Activated CD4-positive, alpha-beta T cell treated with anti-CD3 and anti-CD28 coated beads, Interleukin-2, Interleukin-4, amounts not matched to agents 100 ng/mL and 50 ng/mL, durations not matched to agents 16 hours and 8 hours (primary cell): Measurements from ENCODE around the gene TTC13.
A peak's percentile ranks its signal among the peaks of the same experiment; 100 is the strongest.

Source experiments
- DNase-seq: peaks from one replicate; pipeline ENCODE4 v3.0.0-alpha.2; 2020; ENCODE audit warnings: low spot score

Gene TTC13

DNA sequence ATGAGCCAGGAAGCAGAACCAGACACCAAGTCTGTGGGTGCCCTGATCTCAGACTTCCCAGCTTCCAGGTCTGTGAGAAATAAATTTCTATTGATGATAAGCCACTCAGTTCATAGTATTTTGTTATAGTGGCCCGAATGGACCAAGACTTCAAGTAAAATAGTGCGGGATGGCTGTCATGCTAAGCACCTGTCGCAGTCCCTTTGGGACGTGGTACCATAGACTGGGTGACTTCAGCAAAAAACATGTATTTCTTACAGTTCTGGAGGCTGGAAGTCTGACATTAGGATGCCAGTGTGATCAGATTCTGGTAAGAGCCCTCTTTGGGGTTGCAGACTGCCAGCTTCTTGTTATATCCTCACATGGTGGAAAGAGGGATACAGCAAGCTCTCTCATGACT, 107.7 kb downstream of the TTC13 start:
- DNase-seq, result no peak

DNA sequence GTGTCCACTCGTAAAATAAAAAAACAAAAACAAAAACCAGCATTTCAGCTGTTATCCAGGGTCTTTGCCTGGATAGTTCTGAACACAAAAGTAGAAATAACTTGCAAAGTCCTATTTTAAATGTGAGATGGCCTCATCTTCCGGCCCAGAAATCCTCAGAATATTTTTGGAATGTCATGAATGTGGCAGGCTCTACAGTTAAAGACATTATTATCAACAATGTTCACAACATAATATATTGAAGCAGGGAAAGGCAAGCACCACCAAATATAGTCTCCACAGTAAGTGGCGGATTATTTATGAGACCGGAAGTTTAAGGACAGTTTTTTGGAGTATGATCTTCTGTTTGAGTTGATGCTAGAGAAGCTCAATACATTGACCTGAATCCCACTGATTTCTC, 109.2 kb downstream of the TTC13 start:
- no peak for DNase-seq

DNA sequence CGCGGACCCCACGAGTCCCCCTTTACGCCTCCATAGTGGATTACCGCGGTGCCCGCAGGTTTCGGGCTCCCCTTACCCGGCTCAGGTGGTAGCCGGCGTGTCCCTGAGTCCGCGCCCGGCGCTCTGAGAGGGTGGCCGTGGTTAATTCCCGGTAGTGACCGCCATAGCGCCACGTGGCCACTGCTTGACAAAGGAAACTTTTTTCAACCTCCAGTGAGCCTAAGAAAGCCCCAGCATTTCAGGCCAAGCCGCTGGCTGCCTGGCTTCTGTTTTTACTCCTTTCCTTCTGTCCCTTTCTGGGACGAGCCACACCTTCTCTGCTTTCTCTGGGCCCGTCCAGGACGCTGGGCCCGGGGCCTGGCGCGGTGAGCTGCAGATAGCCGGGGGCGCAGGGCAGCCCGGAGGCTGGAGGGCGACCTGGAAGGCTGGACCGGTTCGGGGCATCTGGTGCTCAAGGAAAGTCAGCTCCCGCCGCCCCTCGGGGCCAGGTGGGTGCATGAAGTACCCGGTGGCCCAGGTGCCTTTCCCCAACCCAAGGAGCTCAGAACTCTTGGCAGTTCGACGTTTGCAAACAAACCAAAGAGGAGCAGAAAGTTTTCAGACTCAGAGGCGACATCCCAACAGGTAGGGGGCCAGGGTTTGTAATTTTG, 109.8 kb downstream of the TTC13 start:
- DNase-seq, result no peak

DNA sequence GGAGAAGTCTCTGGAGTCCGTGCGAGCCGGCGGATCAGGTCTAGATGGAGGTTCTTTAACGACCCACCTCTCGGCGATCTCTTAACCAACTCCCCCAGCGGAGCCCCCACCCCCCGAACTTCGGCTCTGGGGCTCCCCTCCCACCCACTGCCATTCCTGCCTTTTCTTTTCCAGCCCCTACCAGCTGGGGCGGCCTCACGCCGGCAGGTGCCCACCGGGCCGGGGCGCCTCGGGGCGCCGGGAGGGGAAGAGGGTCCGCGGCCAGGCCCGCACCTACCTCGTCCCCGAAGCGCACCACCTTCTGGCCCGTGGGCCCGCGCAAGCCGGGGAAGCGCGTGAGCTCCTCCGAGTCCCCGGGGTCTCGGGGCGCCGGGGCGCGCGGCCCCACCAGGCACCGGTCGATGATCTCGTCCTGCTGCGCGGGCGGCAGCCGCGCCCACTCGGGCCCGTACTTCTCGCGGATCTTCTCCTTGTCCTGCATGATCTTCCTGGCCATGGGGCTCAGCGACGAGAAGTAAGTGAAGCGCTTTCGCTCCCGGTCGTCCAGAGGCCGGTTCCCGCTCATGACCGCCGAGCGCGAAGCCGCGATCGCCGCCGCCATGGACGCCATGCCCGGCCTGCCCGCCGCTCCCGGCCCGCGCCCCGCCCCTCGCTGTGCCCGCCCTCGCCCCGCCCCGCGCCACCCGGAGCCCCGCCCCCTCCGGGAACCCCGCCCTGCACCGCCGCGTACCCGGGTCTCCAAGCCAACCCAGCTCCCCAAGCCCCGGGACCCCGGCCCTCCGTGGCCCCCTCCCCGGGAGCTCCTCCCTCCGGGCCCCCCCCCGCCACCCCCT, 110.5 kb downstream of the TTC13 start, which contains the start of gene C1orf198:
Gene C1orf198 (minus strand): TSS at position 619 of the 833 bp plus-strand sequence. CDS start 9 bp downstream, at position 610.
- peak; percentile 74 for DNase-seq

DNA sequence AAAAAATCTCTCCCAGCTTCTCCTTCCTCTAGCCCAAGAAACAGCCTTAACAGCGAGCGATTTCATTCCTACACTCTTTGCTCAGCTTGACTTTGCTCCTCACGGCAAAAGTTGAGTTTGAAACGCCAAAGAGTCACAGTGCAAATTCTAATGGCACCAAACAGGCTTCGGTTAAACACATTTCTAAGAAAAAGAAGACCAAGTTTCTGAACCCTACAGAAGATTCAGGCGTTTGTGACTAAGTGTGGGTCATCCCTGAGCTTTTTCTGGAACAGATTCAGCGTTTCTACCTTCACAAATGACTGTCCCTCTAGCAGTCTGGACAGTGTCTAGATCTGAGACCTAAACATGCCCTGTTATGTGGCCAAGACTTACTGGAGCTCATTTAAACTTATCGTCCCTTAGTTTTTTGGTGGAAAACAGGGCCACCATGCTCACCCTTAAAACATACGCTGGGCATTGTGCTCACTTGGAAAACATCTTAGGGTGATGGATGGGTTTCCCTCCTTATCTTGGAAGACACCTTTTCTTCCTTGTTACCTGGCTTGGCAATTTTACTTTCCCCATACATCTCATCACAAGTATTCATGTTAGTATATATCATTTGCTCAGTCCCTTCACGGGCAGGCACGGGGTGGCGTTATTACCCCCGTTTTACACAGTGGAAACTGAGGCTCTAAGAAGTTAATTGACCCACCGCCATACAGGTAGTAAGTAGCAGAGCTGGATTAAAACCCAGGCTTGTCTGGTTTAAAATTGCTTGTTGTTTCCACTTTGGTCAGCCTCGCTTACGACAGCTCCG, 111.4 kb downstream of the TTC13 start:
- DNase-seq, result no peak

DNA sequence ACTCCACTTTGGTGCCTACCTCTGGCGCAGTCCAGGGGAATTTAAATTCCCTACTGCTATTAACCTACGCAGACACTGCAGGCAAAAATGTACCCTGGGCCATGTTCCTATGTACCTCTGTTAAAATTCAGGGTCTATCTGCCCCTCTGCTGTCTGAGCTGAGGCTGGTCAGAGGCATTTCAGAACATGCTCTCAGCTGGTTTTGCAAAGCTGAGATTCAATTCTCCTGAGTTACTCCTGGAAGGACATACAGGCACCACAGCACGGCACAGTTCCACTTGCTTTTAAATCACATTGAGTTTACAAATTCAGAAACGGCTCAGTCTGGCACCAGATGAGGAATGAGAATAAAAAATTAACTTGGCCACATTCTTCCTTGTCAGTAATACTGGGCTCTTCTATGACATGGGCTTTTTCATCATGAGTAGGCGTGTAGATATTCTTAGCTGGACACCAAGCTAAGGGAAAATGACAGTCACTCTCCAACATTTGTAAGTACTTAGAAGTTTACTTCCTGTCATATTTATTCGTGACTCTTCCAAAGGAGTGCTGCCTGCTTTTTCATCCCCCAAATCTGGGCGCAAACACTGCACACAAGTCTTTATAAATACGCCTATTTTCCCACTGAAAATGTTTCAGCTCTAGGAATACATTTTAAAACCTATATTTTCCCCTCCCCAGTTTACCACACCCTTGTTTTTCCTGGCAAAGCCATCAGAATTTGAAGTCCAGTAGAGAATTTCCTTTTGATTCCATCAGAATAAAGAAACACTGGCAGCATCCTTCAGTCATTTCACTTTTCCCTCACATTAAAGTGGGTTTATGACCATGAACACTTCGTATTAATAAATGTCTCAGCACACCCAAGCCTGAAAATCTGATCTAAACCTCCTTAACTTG, 112.2 kb downstream of the TTC13 start:
- no peak for DNase-seq

DNA sequence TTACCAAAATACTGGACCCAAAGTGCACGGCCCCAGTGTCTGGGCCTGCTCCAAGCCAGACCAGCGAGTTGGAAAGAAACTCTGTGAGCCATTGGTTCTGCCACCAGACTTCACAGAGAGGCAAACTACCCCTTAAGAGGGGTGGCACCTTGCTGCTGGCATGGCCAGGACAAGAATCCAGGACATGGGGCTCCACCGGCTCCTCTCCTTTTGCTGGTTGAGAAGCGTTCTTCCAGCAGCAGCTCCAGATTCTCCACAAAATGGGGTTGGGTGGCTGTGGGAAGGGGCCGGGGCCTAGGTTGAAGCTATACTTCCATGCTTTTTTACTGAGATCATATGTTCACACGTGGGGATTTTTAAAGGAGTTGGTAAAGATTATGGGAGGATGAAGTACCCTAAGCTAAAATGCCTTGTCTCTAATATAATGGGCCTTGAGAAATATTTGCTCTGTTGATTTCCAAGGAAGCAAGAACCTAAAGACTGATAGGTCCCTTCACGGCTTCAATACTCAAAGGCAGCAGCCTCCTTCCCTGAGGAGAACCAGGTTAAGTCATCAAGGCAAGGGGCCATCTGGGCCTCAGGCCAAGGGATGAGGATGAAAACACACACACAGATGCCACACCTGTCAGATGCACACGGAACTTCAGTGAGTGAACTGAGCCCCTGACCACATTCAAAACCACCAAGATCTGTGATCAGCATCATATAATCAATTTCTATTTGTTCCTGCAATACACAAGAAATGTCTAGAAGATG, 113.4 kb downstream of the TTC13 start:
- no peak for DNase-seq

DNA sequence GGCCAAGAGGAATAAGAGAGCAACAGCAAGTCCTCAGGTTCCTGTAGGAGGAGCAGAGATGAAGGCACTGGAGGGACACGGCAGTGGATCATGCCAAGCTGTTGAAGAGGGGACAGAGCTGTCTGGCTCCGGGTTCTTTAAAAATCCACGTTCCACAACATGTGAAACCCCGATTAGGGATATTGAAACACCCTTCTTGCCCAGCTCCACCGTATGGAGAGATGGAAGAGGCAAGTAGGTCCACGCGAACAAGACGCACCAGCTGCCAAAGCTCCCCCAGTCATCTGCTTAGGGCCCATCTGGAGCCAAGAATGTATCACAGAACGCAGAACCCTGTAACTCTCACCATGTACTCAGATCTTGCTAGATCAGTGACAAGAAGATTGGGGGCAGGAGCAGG, 114.2 kb downstream of the TTC13 start:
- DNase-seq, result no peak

DNA sequence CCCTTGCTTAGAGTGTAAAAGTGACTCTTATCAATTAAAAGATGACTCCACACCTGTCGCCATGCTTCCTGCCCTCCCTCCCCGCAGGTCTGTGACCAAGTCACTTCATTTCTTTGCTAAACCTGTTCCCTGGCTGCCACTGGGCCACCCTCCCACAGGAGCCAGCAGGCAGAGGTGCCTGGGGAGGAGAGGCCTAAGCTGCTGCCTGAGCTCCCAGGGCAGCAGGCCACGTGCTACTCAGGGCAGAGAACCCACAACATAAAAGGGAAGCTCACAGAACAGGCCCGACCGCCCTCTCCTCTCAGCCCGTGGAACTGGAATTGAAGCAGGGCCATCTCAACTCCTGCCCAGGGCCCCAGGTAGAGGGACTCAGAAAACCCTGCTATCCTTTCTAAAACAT, 115.2 kb downstream of the TTC13 start:
- no peak for DNase-seq

DNA sequence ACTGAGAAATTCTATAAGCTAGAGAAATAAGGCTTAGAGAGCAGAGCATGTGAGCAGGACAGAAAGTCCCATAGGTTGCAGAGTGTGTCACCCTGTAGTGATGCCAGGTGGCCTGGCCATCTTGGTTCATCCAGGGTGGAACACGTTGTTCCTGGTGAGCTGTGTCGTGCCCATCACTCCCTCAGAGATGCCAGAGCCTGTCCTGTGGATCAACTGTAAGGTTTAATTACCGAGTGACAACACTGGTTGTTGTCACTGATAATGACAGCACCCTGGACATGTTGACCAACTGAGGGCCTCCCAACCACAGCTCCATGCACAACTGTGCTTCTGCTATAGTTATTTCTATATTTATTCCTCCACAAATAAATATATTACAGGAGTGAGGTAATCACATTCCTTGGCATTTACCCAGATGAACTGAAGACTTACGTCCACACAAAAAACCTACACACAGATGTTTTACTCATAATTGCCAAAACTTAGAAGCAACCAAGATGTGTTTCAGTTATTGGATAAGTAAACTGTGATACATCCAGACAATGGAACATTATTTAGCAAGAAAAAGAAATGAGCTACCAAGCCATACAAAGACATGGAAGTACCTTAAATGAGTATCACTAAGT, 116.6 kb downstream of the TTC13 start:
- DNase-seq, result no peak

DNA sequence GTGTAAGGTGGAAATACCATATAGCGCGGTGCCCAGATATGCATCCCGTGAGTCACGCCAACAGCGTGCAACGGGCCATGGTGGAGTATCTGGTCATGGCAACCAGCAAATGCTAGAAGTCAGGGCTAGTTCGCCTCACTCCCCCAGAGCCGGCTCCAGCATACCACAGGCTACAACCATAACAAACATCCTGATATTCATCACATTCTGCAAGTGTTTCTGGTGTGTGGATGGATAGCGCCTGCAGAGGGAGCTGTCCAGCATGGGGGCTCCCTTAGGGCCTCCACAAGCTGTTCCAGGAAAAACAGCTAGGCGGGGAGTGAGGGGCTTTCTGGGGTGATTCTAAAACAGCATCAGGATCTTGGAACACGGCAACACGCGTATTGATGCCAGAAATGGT, 117.2 kb downstream of the TTC13 start:
- no peak for DNase-seq

DNA sequence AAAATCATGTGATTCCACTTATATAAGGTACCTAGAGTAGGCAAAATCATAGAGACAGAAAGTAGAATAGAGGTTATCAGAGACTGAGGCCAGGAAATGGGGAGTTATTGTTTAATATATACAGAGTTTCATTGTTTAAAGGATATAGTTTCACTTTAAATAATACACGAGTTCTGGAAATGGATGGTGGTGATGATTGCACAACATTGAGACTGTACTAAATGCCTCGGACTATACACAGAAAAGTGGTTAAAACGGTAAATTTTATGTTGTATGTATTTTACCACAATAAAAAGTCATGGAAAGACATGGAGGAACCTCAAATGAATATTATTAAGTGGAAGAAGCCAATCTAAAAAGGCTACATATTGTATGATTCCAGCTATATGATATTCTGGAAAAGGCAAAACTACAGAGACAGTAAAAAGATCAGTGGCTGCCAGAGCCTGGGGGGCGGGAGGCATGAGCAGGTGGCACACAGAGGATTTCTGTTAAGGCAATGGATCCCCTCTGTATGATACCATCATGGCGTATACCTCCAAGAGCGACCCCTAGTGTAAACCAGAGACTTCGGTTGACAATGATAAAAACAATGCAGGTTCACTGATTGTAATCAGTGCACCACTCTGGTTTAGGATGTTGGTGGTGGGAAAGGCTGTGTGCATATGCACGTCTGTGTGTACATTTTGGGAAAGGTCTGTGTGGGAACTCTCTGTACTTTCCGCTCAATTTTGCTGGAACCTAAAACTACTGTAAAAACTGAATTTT, 117.9 kb downstream of the TTC13 start:
- no peak for DNase-seq

DNA sequence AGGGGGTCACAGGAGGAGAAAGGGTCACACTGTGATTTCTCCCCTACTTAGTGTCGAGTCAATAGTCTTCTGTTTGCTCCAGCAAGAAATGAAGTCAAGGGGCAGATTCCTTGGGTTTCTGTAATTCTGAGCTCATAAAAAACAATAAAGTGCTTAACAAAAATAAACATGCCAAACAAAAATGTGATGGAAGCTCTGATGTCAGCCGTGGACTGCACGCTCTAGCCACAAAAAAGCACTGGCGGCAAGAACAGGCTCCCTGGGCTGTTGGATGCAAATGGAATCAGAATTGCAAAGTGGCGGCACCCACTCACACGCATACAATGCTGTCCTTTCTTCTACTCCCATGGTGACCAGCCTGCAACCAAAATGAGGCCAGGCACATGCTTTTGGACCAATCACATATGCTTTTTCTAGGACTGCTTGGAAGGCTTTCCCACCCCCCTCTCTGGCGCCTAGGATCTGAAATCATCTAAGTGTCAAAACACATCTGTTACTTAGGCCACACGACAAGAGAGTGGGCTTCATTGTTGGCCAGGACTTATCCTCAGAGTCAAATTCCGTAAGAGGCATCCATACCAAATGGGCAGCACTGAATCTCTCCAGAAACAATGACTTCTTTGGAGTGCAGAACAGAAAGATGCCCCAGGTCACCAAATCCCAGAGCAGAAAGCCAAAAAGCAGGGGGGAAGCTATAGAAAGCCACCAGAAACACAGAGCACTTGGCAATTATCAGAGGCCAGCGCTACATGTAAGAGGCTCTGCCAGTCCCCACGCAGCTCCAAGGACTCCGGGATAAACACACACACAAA, 119.5 kb downstream of the TTC13 start:
- no peak for DNase-seq

DNA sequence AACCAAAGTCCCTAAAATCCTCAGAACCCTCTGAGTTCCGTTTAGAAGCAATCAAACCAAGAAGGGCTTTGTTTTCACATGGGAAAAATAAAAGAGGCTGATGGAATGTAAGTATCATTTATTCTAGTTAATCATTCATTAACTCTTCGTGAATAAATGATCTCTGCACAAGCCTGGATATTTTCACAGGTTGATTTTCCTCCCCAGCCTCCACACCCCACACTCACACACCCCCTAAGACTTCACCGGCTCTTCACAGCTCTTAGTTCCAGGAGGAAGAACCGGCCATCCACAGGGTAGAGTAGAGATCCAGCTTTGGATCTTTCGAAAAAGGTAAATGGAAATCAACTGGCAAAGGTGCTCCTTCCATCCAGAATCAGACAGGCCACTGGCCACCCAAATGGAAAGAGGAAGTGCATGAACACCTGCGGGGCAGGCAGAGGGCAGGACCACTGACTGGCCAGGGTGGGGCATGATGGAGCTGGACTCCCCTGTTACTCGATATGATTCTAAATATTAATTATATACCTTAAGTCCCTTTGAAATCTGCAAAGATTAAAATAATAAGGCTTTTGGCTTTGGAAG, 120.3 kb downstream of the TTC13 start:
- DNase-seq, result no peak

DNA sequence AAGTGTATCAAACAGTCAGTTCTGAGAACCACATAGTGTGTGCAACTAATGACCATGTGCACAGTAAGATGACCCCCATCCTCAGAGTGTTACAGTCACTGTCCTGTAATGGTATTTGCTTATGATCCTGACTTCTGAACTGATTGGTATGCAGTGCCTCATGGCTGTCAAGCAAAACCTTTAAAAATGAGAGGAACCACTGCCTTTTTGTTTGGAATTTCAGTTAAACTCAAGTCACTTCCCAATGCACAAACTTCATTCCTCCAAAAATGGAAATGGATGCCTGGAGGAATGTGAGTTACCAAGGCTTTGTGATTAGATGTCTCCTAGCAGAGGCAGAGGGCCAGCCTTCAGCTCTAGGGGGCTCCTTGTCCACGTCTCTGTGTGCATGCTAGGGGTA, 120.8 kb downstream of the TTC13 start:
- DNase-seq, result no peak

DNA sequence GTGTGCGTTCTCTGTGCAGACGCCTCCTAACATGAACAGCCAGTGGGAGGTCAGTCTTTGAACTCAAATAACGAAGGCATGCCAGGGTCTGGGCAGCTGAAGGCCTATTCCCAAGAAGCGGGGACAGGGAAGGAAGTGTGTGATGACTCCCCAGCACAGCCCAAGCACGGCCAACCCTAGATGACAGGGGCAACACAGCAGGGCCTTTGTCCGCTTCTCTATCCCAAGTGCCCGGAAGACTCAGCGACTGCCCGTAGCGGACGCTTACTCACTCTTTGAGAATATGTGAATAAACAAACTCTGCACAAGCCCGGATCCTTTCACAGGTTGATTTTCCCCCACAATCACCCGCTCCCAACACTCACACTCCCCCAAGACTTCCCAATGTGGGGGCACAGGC, 121.6 kb downstream of the TTC13 start:
- no peak for DNase-seq
